HPDE6-E6E7 (cell line): ENCODE data around the gene MED19.
"Not testable (repeated sequence)": the region's sequence is repeated elsewhere in the genome, so short reads cannot be mapped to it uniquely, and the experiment has no call there.

Source experiments
- DNase-seq: peaks from one replicate; pipeline ENCODE4 v3.0.0; 2011; ENCODE audit warnings: missing footprints; ENCODE audit errors: extremely low spot score

MED19 gene, protein sequence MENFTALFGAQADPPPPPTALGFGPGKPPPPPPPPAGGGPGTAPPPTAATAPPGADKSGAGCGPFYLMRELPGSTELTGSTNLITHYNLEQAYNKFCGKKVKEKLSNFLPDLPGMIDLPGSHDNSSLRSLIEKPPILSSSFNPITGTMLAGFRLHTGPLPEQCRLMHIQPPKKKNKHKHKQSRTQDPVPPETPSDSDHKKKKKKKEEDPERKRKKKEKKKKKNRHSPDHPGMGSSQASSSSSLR

DNA sequence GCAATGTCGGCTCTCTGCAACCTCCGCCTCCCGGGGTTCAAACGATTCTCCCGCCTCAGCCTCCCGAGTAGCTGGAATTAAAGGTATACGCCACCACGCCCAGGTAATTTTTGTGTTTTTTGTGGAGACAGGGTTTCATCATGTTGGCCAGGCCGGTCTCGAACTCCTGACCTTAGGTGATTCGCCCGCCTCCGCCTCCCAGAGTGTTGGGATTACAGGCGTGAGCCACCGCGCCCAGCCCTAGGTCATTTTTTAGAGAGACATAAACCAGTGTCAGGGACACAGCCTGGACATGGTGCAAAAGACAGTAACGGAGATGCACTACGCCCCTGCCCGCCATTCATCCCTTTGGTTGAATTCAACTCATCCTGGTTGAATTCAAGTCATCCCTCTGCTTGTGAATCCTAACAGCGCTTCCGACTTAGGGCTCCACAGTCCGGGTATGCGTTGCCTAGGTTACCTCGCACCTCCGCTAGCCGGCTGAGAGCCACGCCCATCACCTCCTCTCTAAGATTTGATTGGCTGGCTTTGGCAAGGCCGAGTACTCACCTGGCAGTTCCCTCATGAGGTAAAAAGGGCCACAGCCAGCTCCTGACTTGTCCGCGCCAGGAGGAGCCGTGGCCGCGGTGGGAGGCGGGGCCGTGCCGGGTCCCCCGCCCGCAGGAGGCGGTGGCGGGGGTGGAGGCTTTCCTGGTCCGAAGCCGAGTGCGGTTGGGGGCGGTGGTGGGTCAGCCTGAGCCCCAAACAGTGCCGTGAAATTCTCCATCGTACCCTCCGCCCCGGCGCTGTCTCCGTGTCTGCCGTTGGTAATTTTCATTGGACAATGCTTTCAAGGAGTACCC is at the start of gene MED19:
Gene MED19, minus strand, starts transcription at position 802 of the 842 bp plus-strand sequence. Its CDS starts 36 bp downstream, at position 766.
- DNase-seq, result peak; percentile 98

DNA sequence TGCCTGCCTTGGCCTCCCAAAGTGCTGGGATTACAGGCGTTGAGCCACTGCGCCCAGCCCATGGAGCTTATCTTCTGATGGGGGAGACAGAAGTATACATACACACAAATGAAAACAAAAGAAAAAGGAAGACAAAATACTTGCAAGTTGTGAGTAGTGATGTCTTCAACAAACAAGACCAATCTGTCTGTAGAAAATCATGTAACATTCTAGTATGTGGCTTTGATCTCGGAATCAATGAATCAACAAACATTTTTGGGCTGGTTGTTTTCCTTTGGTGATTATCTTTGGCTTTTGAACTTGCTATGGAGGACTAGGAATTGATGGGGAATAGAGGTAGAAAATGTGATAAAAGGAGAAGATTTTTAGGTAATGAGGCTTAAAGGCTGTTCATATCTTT is 46.2 kb upstream of the MED19 start:
- no peak for DNase-seq

DNA sequence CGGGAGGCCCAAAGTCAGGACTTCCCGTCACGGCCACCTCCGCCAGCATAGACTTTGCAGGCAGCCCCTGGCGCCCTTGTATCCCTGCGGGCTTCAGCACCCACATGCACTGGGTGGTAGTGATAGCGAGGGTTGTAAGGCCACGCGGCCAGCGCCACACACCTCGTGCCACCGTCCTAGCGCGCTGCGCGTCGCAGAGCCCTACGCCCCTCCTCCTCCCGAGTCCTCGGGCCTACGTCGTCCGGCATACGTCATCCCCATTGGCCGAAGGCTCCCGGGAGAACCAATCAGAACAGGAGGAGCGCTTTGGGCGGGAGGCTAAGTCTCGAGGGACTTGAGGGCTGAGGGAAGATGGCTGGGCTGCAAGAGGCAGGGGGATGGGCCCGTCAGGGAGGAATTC is 40.9 kb upstream of the MED19 start:
- DNase-seq, result no peak

DNA sequence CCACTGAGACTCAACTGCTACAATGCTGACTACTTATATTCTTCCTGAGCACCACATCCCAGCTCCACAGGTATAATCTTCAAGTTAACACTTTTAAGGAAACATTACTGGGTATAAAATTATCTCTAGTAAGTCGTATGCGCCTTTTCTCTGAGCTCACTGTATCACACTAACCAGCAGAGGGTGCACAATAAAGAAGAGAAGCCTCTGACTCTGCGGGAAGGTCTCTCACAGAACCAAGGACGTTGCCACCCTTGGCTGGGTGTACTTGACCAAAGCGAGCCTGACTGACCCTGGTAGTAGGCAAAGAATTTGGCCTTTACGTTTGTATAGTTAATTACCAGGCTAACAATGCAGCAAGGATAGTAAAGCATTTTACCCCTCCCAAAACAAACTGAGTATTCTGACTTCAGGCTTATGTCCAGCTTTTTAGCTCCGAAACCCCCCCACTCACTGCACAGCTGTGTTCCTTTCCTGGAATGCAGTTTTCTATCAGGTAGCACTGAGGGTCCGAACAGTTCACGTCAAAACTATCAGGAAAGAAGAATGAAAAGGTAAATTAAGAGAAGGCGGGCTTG is 39.8 kb upstream of the MED19 start, which contains the start of gene BTBD18:
Gene BTBD18, minus strand, starts transcription at position 144 of the 578 bp plus-strand sequence. CDS start 631 bp downstream, outside the sequence.
- peak; percentile 49 for DNase-seq

DNA sequence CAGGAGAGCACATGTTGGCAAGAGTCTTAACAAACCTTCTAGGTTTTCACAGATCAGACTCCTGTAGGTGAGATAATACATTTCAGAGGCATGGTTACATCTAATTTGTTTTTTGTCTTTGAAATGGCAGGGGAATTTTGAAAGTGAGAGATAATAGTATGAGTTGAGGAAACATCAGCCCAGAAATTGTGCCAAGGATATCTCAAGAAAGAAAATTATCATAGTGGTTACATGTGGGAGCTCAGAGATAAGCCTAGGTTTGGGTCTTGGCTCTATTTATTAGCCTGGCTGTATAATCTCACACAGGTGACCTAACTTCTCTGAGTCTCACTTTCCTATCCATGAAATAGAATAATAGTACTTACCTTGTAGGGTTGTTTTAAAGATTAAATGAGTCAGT is 39.2 kb upstream of the MED19 start:
- DNase-seq, result no peak

DNA sequence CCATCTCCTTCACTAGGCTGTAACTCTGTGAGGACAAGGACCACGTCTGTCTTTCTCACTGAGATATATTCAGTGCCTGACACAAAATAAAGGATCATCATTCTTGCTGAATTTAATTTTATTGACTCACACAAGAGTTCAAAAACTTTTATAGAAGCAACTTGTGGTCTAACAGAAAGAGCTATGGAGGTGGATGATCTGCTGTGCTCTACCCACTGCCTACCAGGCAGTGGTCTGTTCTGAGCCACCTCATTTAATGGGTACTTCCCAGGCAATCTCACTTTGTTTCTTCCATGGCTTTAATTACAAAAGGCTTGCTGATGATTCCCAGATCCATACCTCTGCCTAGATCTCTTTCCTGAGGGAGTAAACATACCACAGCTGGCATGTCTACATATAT is 34.9 kb upstream of the MED19 start:
- no peak for DNase-seq

DNA sequence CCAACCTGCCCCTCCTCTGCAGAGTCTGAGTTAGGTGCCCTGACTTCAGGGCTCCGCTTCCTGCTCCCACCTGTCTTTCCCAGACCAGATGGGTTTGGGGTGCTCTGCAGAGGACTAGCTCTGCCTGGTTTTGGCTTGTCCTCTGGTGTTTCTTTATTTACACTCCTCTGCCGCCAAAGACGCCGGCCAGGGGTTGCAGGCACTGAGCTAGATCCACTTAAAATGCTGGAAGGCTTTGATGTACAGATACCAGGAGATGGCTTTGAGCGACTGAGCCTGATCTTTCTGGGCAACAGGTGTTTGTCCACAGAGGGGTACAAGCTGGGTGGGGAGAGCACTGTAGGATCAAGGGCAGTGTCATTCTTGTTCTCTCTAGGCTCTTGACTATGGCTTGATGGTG is 33.2 kb upstream of the MED19 start:
- no peak for DNase-seq

DNA sequence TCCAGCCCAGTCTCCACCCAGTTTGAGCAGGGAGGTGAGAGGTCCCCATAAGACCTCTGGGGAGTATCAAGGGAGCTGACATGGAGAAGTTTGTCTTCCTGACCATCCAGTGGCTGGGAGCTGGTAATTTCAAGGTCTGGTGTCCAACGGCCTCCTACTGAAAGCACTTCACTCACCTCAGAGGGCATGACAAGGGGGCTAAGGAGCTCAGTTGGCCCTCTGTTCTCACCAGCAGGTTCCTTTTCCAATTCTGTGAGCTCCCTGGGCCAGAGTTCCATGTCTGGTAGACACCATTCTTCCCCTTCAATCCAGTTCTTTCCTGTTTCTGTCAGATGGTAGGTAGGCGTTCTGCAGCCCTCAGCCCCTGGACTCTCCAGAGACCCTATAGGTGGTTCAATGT is 32.3 kb upstream of the MED19 start:
- no peak for DNase-seq

DNA sequence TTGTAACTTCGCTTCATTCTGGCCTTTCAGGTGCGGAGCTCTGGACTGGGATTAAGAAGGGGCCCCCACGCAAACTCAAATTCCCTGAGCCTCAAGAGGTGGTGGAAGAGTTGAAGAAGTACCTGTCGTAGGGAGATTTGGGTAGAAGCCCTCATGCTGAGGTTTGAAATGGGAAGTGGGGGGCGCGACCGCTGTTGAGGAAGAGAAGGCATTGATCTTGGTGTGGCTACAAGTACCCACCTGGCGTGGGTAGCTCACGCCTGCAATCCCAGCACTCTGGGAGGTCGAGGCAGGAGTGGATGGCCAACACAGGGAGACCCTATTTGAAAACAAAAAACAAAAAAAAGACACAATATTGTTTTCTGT is 30.1 kb upstream of the MED19 start:
- DNase-seq, result no peak

DNA sequence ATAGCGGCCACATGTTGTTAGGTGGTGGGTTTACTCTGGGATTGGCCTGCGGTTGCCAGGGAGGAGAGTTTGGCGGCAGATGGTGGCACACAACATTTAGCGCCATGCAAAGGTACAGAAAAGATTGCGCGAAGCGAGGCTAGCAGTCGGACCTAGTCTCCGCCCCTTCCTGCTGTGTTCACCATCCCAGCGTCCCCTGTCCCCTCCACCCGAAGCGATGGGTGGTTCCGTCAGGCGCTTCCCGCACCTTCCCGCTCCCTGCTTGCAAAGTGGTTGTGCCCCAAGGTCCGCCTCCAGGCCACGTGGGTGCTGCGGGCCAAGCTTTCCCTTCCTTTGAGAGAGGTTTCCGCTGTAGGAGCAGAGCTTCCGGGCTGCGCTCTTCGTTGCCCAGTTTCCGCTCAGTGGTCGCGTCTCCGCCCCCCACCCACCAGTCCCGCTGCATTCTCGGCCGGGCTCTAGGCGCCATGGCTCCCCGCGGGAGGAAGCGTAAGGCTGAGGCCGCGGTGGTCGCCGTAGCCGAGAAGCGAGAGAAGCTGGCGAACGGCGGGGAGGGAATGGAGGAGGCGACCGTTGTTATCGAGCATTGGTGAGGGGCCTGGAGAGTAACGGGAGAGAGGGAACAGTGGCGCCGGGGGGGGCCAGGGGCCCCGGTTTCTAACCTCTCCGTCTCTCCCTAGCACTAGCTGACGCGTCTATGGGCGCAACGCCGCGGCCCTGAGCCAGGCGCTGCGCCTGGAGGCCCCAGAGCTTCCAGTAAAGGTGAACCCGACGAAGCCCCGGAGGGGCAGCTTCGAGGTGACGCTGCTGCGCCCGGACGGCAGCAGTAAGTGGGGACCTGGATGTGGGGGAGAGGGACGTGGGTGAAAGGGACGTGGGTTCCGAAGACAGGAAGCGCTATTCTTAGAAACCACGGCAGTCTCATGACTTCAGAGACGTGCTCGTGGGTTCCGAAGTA is 29.4 kb upstream of the MED19 start, which contains the start of gene SELENOH:
Gene SELENOH, plus strand, starts transcription at position 360 of the 955 bp plus-strand sequence. Its CDS starts 105 bp downstream, at position 465.
- DNase-seq, result peak; percentile 94

DNA sequence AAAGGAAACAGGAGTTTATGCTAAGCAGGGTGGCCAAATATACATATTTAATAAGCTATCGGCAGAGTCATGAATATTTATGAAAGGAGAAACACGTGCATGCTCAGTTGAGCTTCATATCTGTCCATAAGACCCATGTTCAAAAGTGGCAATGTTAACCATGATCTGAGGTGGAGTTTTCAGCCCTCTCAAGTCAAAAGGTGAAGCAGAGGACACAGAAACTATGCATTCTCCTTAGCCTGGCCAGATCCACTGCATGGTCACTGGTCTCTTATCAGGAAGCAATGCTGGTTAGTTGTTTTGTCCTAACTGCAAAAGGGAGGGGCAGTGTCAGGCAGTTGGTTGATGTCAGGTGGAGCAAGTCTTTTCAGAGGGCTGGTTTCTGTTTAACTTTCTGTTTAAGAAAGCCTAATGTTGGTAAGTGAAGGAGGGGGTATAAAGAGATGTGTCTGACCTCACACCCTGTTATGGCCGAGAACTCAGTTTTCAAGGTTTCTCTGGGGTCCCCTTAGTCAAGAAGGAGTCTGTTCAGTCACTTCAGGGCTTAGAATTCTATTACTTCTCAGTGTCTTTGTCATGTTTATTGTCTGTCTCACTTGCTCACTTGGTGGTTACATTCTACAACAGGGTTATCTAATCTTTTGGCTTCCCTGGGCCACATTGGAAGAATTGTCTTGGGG is 23.7 kb upstream of the MED19 start:
- DNase-seq, result no peak

DNA sequence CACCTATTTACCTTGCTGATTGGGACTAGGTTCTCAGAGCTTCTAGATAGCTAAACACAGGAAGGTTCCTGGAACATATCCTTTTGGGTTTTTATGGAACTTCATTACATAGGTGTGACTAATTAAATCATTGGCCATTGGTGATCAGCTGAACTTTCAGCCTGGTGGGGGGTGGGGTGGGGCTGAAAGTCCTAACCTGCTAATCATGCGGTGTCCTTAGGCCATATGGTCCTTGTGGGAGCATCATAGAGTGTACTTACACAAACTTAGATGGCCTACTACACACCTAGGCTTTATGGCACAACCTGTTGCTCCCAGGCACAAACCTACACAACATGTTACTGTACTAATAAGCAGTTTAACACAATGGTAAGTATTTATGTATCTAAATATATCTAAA is 20.6 kb upstream of the MED19 start:
- no peak for DNase-seq

DNA sequence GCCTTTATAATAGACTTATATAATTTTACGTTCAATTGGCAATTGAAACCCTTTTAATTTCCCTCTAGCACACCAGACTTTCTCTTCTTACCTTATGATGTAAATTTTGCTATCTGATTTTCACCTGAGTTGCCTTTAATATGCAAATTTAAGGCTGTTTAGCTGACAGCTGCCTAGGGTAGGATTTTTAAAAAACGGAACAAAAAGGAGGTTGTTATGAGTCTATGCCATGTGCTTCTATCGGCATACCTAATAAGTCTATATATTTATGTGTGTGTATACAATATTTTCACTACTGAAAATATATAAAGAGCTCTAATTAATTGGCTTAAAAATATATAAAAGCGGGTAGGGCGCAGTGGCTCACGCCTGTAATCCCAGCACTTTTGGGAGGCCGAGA is 17.5 kb upstream of the MED19 start:
- DNase-seq, result no peak

DNA sequence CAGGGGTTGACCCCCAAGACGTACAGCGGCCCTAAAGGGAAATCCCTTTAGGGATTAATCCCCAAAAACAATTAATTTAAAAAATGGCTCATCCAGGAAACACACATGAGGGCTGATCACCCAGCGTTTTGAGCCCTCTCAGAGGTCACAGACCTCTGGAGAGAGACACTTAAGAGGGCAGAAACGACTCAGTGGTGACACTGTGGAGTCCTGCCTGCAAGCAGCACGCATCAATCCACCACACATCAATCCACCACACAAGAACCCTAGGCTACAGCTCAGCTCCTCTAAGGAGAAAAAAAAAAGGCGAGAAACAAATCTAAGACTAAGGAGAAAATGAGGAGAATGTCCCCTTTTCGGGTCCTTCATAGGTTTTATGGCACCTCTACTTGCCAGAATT is 16.8 kb upstream of the MED19 start:
- DNase-seq, result no peak

DNA sequence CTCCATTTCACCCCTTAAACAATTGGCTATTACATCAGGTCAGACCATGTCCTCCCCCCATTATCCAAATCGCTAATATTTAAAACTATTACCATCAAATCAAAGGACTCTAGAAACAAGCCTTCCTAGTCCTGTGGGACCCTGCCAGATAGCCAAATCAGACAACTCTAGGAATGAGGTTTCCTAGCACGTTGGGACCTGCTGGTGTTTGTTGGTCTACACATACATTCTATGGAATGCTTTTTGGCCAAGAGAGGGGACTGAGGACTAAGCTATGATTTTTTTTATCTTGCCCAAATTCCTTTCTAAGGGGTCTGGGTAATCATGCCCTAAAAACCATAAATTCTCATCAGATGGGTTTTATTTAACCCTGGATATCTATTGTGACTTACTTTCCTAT is 15.2 kb upstream of the MED19 start:
- no peak for DNase-seq

DNA sequence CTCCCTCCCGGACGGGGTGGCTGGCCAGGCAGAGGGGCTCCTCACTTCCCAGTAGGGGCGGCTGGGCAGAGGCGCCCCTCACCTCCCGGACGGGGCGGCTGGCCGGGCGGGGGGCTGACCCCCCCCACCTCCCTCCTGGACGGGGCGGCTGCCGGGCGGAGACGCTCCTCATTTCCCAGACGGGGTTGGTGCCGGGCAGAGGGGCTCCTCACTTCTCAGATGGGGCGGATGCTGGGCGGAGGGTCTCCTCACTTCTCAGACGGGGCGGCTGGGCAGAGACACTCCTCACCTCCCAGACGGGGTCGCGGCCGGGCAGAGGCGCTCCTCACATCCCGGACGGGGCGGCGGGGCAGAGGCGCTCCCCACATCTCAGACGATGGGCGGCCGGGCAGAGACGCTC is 4.7 kb upstream of the MED19 start:
- DNase-seq, result not testable (repeated sequence)

DNA sequence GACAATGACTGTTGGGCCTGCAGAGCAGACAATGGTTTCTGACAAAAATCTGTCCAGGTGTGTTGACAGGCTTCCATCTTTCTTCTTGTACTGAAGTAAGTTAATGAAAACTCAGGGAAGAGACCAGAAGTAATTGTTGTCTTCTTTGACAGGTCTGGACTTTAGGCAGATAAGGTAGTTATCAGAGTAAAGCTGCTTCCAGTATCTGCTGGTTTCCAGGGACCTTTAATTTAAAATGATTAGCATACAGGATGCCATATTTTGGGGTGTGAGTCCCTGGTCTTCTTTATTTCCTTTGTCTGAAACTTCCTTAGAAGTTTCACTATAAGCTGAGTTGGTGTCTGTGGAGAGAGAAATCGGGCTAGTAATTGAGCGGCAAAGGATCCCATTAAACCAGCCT is 1.8 kb upstream of the MED19 start:
- DNase-seq, result no peak

DNA sequence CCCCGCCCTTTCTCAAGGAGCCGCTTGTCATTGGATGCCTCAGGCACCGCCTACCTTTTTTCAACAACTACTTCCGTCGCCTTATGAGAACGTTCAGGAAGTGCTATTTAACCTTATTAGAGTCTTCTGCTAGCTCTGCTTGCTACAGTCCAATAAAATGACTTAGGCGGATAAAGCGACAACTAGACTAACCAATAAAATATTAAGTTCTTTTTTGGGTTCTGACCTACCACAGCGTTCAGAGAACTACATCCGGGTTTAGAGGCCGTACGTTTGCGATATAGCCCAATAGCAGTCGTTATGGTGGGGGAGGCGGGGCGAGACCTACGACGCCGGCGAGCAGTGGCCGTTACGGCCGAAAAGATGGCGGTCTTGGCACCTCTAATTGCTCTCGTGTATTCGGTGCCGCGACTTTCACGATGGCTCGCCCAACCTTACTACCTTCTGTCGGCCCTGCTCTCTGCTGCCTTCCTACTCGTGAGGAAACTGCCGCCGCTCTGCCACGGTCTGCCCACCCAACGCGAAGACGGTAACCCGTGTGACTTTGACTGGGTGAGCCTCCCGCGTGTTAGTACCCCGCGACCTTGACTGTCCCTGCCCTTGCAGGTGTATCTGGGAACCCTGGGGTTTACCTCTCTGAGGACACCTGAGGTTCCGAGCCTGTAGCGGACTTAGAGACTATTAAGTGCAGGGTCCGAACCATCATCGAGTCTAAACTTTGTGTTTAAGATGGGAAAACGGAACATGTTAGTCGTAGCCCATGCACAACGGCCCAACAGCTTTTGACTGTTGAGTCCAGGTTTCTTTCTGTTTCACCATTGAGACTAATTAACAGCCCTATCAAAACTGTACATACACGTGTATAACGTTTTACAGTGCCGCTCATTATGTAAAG is 488 bp upstream of the MED19 start, which contains the start of gene TMX2:
Gene TMX2, plus strand, starts transcription at position 338 of the 895 bp plus-strand sequence. Its CDS starts 26 bp downstream, at position 364.
- peak; percentile 88 for DNase-seq

DNA sequence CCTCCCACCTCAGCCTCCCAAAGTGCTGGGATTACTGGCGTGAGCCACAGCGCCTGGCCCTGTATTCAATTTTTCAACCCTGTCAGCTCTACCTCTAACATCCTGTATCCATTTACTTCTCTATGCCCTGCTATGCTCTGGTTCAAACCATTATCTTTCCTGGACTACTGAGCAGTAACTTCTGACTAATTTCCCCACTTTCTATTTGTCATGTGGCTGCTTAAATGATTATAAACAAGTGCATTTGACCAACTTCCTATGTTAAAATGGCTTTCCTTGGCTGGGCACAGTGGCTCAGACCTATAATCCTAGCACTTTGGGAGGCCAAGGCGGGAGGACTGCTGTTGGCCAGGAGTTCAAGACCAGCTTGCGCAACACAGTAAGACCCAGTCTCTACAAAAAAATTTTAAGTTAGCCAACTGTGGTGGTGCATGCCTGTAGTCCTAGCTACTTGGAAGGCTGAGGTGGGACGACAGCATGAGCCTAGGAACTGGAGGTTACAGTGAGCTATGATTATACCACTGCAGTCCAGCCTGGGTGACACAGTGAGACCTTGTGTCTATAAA is 2.1 kb downstream of the MED19 start:
- DNase-seq, result no peak
